Erythroblast (primary cell): ENCODE data around the gene WNT5A.

ENCODE experiments used
- GATA1 ChIP-seq: IDR thresholded peaks from 2 replicates; pipeline ENCODE4 v1.6.1; 2011; ENCODE audit warnings: low read depth, mild to moderate bottlenecking, control low read depth, low read length, moderate library complexity
- POLR2A ChIP-seq: IDR thresholded peaks from 2 replicates; pipeline ENCODE4 v1.6.1; 2011; ENCODE audit warnings: mild to moderate bottlenecking, low read length

GRCh38 chr3:55477306-55478303 lies 9.5 kb downstream of the WNT5A start:
- TF ChIP-seq POLR2A (no peak), GATA1 (no peak)
